Panc1 (cell line): Measurements from ENCODE around the gene LRRC25. TPM values are rescaled to one million over a fixed set of nuclear protein-coding genes. Genes with fewer than 3 reads are reported as not detected.
A peak's percentile ranks its signal among the peaks of the same experiment; 100 is the strongest.

Source experiments
- ATAC-seq: fragments of 200-7000 bp; cut with Tn5 transposase; 2 replicates; pipeline ENCODE4 v1.9.1; 2020; ENCODE audit warnings: mild to moderate bottlenecking, moderate library complexity
- BruUV-seq: library from RNA; stranded (reverse); fragments of 400-500 nt; replicated peaks from 2 replicates; lab custom pipeline; 2021; lab: Mats Ljungman, UMichigan
- CTCF ChIA-PET: fragments of 300-600 bp; sonication (Branson Sonifier 250); formaldehyde crosslinking; loops from one replicate; lab custom pipeline; 2022; ENCODE audit warnings: antibody characterized with exemption; lab: Charles Lee
- POLR2A ChIA-PET: fragments of 300-600 bp; sonication (Branson Sonifier 250); formaldehyde crosslinking; loops from one replicate; lab custom pipeline; 2022; ENCODE audit warnings: antibody characterized with exemption; lab: Charles Lee
- DNase-seq: peaks from one replicate; pipeline ENCODE4 v3.0.0-alpha.2; 2010; ENCODE audit warnings: low read depth, low spot score
- H3K27ac ChIP-seq: 2 replicates; pipeline ENCODE4 v1.5.1; 2011; ENCODE audit warnings: mild to moderate bottlenecking, low read length, inconsistent platforms
- H3K27me3 ChIP-seq: fragments of 200-500 bp; sonication (Bioruptor generic); 2 replicates; pipeline ENCODE4 v1.6.0; 2014; ENCODE audit warnings: low read length, inconsistent platforms; ENCODE audit not compliant: control insufficient read depth, insufficient read depth
- H3K36me3 ChIP-seq: fragments of 200-500 bp; sonication (Bioruptor generic); 2 replicates; pipeline ENCODE4 v1.5.1; 2014; ENCODE audit warnings: inconsistent platforms, mild to moderate bottlenecking, low read length, moderate library complexity; ENCODE audit not compliant: control insufficient read depth, insufficient read depth
- H3K4me1 ChIP-seq: 2 replicates; pipeline ENCODE4 v1.5.1; 2011; ENCODE audit warnings: inconsistent platforms, mild to moderate bottlenecking, low read length, moderate library complexity; ENCODE audit not compliant: control insufficient read depth, insufficient read depth
- H3K4me3 ChIP-seq, 2 experiments: 2 replicates each; pipeline ENCODE4 v1.5.1; 2011 to 2012; ENCODE audit warnings: low read depth in 2 of 2, low read length in 2 of 2, mild to moderate bottlenecking in 2 of 2, inconsistent platforms in 1 of 2, moderate library complexity in 1 of 2
- H3K9me3 ChIP-seq: fragments of 200-500 bp; sonication (Bioruptor generic); 2 replicates; pipeline ENCODE4 v1.5.1; 2014; ENCODE audit warnings: low read depth, mild to moderate bottlenecking, inconsistent platforms, low read length, moderate library complexity; ENCODE audit not compliant: control insufficient read depth, insufficient read depth
- CTCF ChIP-seq: fragments of 450-650 bp; IDR thresholded peaks from 2 replicates; pipeline ENCODE4 v1.5.1; 2017; ENCODE audit warnings: mild to moderate bottlenecking
- POLR2AphosphoS5 ChIP-seq: IDR thresholded peaks from 2 replicates; pipeline ENCODE4 v1.6.1; 2012; ENCODE audit warnings: mild to moderate bottlenecking, low read depth, low read length, moderate library complexity
- REST ChIP-seq, 2 experiments: IDR thresholded peaks; 2 replicates each; pipeline ENCODE4 v1.6.1; 2011 to 2012; ENCODE audit warnings: low read depth in 2 of 2, control low read depth in 1 of 2, low read length in 1 of 2, mild to moderate bottlenecking in 1 of 2, moderate library complexity in 1 of 2; ENCODE audit not compliant: insufficient read depth in 1 of 2
- SIN3A ChIP-seq: IDR thresholded peaks from 2 replicates; pipeline ENCODE4 v1.6.1; 2012; ENCODE audit warnings: low read depth, mild to moderate bottlenecking, low read length, moderate library complexity, borderline replicate concordance; ENCODE audit not compliant: insufficient read depth
- TCF7L2 ChIP-seq: IDR thresholded peaks from 2 replicates; pipeline ENCODE4 v1.6.1; 2011; ENCODE audit warnings: mild to moderate bottlenecking, low read depth, low read length, inconsistent platforms
- in situ Hi-C: cut with HindIII; loops from 2 replicates; pipeline ENCODE4 v1.10.0; 2016; ENCODE audit warnings: low sequenced_read_pairs, low pct_unique_long_range_greater_than_20kb
- intact Hi-C: fragments of 100-400 bp; cut with micrococcal nuclease; formaldehyde crosslinking; loops from one replicate; pipeline ENCODE4 v1.10.0; 2022; ENCODE audit not compliant: unreplicated experiment
- total RNA-seq: library from RNA; stranded (reverse); gene quantifications from one replicate; pipeline ENCODE4 v1.2.1, GENCODE V29; 2021; ENCODE audit not compliant: unreplicated experiment

Gene LRRC25
- total RNA-seq, 1 experiment from 2014 or later: 0.15 TPM

GRCh38 chr19:18388100-18388959 is 9.1 kb downstream of the LRRC25 start:
- ATAC-seq: peak; percentile 80
- peak; percentile 29; the same call in 1 of the 2 replicates for TF ChIP-seq POLR2AphosphoS5
- 0 out of 2 replicates have a peak, but pooled peaks have one; percentile 14 for TF ChIP-seq SIN3A
- peak; percentile 33; the same call in 1 of the 2 replicates for TF ChIP-seq TCF7L2
- 0 out of 4 replicates have a peak, but pooled peaks of 1 of the 2 experiments have one; percentile 34 for TF ChIP-seq REST (IDR thresholded peaks at IDR 0.05; ENCODE audit: insufficient read depth in 1 of 2, low read depth in 2 of 2, low read length in 1 of 2)
- peak; percentile 97 for TF ChIP-seq CTCF
- Histone ChIP-seq H3K4me1 (peaks cover 11% of the 10 kb centered on the region), H3K36me3 (peaks cover 3% of the 10 kb centered on the region; the same call in 1 of the 2 replicates), H3K27ac (peak overlapping the region; percentile 82), H3K27me3 (no peaks in the 10 kb centered on the region), H3K9me3 (no peaks in the 10 kb centered on the region), H3K4me3 (peak overlapping the region; percentile 72 to 96)
- in situ Hi-C loops (no loop called here), intact Hi-C loops (no loop called here)
- no TSS peak for BruUV-seq
- ChIA-PET POLR2A (interaction anchor here (0.6 kb wide), 1 partner anchor 29 kb away, joined by 10 read pairs; no protein-coding TSS in a partner anchor), CTCF (interaction anchor here (0.5 to 1.2 kb wide), 8 partner anchors 11 to 444 kb away, joined by 3 to 10 read pairs (median 4); no protein-coding TSS in a partner anchor)
- no peak for DNase-seq

GRCh38 chr19:18386543-18387271 is 10.7 kb downstream of the LRRC25 start:
- Histone ChIP-seq H3K27me3 (no peaks in the 10 kb centered on the region), H3K9me3 (no peaks in the 10 kb centered on the region), H3K36me3 (peaks cover 3% of the 10 kb centered on the region; the same call in 1 of the 2 replicates), H3K4me3 (peak overlapping the region; percentile 72 to 96), H3K27ac (peak overlapping the region; percentile 82), H3K4me1 (peaks cover 21% of the 10 kb centered on the region)
- in situ Hi-C loops (no loop called here), intact Hi-C loops (no loop called here)
- TSS peak; percentile 87 for BruUV-seq
- ChIA-PET CTCF (interaction anchor here (0.7 to 1.4 kb wide), 5 partner anchors 18 to 331 kb away, joined by 3 to 9 read pairs (median 7); no protein-coding TSS in a partner anchor), POLR2A (no interaction called here)
- peak; percentile 14 for ATAC-seq
- no peak for DNase-seq
- TF ChIP-seq TCF7L2 (no peak), SIN3A (0 out of 2 replicates have a peak, but pooled peaks have one; percentile 70)
